G401 (cell line): ENCODE data around the gene NIT1. TPM values are rescaled to one million over a fixed set of nuclear protein-coding genes. Genes with fewer than 3 reads are reported as not detected.

ENCODE experiments used
- DNase-seq: peaks from one replicate; pipeline ENCODE4 v3.0.0-alpha.2; 2015; ENCODE audit warnings: low spot score
- in situ Hi-C: cut with HindIII; loops from 2 replicates; pipeline ENCODE4 v1.10.0; 2016; ENCODE audit warnings: low sequenced_read_pairs, mixed read lengths
- total RNA-seq: library from RNA; depleted of rRNA; stranded (reverse); fragments of >200 nt; shearing (Covaris generic); gene quantifications from 2 replicates; pipeline ENCODE4 v1.2.3, GENCODE V29; 2014

NIT1 gene
- total RNA-seq, 1 experiment from 2014 or later = 22.3 TPM

DNA sequence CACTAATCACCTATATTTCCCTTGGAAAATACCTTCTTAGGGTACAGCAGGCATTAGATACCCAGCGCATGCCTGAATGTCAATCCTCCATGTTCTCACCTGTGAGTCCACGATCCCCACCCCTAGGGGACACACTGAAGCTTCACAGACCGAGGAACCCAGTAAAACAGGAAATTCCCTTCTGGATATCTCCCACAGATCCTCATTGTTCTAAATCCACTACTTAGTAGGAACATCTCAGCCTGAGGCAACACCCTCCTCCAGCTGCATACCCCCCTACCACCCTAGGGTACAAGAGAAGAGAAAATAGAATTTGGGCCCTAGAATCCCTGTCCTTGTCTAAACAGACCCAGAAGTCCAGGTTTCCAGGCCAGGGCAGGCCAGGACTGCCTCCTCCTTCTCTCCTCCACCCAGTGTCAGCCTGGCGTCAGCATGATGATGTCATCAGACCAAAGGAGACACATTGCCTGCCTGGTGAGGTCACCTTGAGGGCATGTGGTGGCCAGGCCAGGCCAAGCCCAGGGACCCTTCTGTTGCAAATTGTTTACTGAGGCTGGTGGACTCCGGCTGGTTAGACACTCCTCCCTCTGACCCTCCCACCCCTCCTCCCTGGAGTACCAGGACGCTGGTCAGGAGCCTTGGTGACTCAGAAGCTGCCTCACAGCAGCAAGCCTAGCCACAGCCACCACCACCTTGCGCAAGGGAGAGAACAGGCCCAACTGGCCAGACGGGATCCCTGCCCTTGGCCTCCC, 34.7 kb upstream of the NIT1 start:
- in situ Hi-C loops = no loop called here
- DNase-seq = no peak

DNA sequence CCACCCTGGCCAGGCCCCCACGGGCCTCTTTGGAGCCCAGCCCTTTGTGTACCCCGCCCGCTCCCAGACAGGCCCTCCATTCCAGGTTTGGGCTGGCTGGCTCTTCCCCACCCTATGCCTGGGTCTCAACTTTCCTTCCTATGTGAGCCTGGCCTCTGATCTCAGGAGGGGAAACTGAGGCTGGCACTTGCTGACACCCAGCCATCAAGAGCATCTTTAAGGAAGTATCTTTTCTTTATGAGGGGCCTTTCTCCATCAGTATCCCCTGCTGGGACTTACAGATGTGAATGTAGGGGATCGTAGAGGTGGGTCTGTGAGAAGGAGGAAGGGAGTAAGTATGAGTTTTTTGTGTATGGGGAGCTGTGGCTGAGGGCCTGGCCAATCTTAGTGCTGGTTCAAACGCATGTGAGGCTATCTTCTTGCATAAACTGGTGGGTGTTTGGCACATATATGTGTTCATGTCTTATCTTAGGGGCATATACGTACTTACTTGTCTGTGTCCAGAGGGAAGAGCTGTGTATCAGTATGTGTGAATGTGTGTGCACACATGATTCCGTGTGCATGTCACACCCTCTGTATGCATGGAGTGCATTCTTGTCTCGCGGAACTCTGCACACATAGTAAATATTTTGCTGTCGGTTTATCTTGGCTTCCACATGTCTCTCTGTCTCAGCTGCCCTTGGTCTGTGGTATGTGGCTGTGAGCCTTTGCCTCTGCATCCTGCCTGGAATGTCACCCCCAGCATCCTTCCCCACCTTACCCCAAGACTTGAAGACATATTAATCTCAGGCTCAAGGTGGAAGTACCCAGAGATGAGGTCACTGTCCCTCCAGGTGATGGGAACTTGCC, 33.9 kb upstream of the NIT1 start:
- in situ Hi-C loops = no loop called here
- no peak for DNase-seq

DNA sequence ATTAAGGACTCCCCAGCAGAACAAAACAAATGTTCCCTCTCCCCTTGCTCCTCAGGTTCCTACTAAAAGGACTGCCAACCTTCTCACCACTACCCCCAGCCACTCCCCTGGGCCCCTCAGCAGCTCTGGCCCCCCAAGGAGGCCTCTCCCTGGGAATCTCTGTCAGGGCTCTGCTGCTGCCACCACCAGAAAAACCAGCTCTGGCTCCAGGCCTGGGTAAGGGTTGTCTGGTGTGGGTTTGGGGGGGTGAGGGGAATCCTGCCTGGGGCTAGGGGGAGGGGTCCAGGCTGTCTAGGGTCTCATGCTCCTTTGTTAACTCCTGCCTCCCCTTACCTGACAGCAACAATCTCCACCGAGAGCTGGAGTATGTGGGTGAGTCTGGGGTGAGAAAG, 33.3 kb upstream of the NIT1 start:
- DNase-seq = no peak
- in situ Hi-C loops = no loop called here

- no peak for DNase-seq
- in situ Hi-C loops = no loop called here
These were observed 32.7 kb upstream of the NIT1 start for GRCh38 chr1:161085165-161085564.

DNA sequence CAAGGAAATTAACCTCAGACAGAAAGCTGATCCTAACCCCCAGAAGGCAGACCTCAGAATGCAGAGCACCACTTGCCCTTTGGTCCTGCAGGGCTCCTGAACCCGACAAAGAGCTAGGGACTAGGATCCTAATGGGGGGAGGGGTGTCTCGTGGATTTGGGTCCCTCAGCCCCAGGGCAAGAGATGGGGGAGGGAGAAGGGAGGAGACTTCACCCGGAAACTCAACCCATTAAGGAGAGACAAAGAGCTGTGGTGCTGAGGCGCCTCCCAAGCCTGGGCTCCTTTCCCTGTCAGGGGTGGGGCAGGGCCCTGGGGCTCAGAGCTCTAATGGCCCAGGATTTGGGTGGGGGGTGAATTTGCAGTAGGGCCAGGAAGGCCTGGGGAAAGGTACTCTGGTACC, 31.4 kb upstream of the NIT1 start:
- in situ Hi-C loops = no loop called here
- no peak for DNase-seq

GRCh38 chr1:161088587-161089110, 29.3 kb upstream of the NIT1 start:
- DNase-seq = no peak
- in situ Hi-C loops = no loop called here

GRCh38 chr1:161089251-161089924, 28.5 kb upstream of the NIT1 start, which contains the start of gene NECTIN4:
Gene NECTIN4, minus strand, starts transcription at chr1:161089558. Its CDS starts 262 bp downstream, at chr1:161089296.
- in situ Hi-C loops = no loop called here
- DNase-seq = no peak

DNA sequence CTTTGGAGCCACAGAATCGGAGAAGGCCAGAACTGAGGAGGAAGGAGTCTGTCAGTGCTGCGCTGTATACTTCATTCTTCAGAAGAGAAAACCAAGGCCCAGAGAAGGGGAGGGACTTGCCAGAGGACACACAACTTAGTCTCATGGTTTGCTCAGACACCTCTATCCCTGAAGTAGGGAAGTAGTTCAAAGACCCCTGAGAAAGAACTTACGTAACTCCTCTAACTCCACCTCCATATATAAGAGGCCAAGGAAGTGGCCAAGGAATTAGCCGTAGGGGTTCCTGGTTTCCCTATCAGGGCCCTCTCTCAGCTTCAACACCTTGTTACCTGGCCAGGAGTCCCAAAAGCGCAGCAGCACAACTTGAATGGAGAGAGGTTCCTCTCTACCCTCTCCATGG, 28.0 kb upstream of the NIT1 start:
- in situ Hi-C loops = no loop called here
- DNase-seq = no peak

DNA sequence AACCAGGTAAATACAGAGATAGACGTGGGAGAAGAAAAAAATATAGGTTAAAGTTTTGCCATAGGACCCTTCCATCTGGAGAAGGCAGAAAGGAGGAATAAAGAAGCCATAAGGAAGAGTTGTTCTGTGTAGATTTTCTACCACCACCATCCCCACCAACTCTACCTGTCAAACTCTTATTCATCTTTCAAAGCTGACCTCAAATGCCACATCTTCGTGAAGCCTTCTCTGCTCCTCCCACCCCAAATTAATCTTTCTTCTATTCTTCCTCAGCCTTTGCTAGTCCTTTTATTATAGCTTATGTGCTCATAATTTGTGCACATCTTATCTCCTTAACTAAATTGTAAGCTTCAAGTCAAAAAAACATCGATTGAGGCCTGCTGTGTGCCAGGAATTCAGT, 27.3 kb upstream of the NIT1 start:
- DNase-seq = no peak
- in situ Hi-C loops = no loop called here

- DNase-seq = no peak
- in situ Hi-C loops = no loop called here
These were observed 26.8 kb upstream of the NIT1 start for GRCh38 chr1:161091093-161091492.

- DNase-seq = no peak
- in situ Hi-C loops = no loop called here
These were observed 26.0 kb upstream of the NIT1 start for GRCh38 chr1:161091796-161092507.

DNA sequence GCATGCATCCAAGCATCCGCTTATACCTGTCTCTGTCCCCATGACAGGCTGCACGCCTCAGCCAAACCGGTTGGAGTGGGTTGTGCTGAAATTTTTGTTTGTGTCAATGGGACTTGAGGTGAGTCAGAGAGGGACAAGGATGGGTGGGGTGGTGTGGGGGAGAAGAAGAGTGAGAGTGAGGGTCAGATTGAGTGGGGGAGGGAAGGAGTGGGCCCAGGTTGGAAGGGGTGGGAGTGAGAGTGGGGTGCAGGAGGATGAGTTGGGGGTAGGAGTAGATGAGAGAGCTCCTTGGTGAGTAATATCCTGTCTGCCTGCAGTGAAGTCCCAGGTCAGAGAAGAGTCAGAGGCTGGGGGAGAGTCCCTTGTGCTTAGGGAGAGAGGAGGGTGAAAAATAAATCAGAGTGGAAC, 25.3 kb upstream of the NIT1 start:
- no peak for DNase-seq
- in situ Hi-C loops = no loop called here

- in situ Hi-C loops = no loop called here
- no peak for DNase-seq
These were observed 23.4 kb upstream of the NIT1 start for GRCh38 chr1:161094481-161094880.

- DNase-seq = no peak
- in situ Hi-C loops = no loop called here
These were observed 22.7 kb upstream of the NIT1 start for GRCh38 chr1:161095230-161095629.

- in situ Hi-C loops = no loop called here
- no peak for DNase-seq
These were observed 21.9 kb upstream of the NIT1 start for GRCh38 chr1:161096015-161096414.

DNA sequence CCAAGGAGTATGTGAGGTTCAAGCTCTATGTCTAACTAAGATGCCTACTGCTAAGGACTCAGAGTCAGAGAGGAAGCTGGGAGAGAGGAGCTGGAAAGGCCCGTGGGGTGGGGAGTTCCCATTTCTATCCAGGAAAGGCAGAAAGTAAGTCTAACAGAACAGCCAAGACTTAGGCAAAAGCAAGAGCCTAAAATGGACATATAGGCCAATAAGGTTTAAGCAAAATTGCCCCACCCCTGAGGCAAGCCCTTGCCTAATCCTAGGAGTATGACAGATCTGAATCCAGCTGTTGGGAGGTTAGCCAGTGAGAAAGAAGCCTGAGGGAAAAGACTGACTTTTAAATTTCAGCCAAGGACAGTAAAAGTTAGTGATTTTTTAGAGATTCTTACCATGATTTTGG, 21.4 kb upstream of the NIT1 start:
- in situ Hi-C loops = no loop called here
- no peak for DNase-seq

- peak; percentile 88 for DNase-seq
- in situ Hi-C loops = no loop called here
These were observed 19.5 kb upstream of the NIT1 start, which contains the start of gene KLHDC9 for GRCh38 chr1:161098210-161099068. Gene KLHDC9, plus strand, starts transcription at chr1:161098361. Its CDS starts 175 bp downstream, at chr1:161098536.

DNA sequence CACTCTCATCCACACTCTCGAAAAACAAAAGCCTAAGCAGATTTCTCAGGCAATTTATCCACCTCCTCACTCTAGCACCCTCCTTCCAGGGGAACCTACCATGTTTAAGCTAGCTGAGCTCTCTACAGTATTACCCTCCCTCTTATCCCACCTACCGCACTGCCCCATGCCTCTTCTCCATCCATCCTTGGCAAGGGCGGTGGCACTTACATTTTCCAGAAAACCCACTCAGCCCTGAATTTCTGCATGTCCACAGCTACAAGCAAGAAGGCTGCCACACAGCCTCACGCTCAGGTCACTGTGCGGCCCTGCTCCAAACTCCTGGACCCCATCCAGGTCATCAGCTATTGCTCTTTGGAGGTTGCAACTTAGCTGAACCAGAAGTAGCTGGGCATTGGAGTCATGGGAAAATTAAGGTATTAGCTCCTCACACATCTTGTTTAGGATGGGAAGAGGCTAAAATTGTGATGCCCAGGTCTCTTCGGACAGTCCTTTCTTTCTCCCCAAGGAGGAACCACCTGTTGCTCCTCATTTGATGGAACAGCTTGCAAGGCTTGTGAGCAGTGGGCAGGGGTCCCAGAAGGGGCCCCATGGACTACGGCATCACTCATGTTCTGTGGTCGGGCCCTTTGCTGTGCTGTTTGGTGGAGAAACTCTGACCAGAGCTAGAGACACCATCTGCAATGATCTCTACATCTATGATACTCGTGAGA, 18.7 kb upstream of the NIT1 start:
- in situ Hi-C loops = no loop called here
- DNase-seq = peak; percentile 33
